GM18499 (cell line): ENCODE measurements around the gene PEX26.
"Not testable (repeated sequence)": the region's sequence is repeated elsewhere in the genome, so short reads cannot be mapped to it uniquely, and the experiment has no call there.

Experiments used
- ATAC-seq: cut with Tn5 transposase; IDR thresholded peaks from one replicate; pipeline ENCODE4 v1.9.1; 2021; ENCODE audit warnings: moderate number of reproducible peaks; ENCODE audit not compliant: insufficient read depth, unreplicated experiment

Gene PEX26

DNA sequence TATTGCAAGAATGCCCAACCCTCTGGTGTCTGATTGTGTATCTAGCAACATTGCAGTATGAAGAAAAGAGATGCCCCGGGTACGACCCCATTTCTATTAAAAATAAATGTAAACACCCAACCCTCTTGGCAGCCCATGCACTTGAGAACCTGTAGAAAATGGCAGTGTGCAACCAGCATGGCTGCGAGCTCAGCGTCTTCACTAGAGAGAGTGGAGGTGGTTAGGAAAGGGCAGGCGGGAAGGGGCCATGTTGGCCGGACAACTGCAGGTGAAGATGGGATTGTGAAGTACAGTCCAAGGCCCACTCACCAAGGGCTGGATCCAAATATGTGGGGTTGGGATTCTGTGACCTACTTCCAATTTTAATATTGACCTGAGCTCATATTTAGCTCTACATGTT lies 15.9 kb downstream of the PEX26 start:
- no peak for ATAC-seq

DNA sequence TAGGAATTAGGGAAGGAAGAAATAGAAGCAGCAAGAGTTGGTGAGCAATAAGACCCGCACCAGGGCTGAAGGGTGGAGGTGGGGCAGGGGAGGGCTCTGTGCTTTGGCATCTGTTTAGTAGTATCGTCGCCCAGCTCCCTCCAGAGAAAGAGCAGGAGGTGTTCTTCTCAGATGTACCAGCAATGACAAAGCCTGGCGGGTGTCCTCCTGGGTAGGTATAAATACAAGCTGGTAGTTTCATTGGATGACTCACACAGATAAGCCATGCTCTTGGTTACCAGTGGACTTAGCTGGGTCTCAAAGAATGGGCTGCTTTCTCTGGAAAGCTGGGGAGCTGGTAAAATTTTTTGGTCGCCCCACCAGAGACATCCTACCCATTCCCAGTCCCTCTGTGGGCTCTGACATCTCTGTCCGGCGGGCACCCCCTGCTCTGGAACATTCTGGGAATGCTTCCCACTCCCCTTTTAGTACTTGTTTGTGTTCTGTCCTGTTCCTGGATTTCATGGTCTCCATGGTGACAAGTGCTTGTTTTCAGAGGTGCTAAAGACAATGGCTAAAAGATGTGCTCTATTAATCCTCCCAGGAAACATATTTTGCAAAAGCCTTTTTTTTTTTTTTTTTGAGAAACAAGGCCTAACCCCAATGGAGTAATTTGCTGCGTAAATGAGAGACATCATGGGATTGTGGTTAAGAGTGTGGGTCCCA lies 17.5 kb downstream of the PEX26 start:
- no peak for ATAC-seq

DNA sequence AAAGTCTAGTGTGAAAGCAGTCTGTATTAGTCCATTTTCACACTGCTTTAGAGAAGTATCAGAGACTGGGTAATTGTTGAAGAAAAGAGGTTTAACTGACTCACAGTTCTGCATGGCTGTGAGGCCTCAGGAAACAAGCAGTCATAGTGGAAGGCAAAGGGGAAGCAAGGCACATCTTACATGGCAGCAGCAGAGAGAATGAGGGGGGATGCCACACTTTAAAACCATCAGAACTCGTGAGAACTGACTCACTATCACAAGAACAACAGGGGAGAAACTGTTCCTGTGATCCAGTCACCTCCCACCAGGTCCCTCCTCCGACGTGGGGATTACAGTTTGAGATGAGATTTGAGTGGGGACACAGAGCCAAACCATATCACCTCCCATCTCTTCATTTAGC lies 19.0 kb downstream of the PEX26 start:
- no peak for ATAC-seq

DNA sequence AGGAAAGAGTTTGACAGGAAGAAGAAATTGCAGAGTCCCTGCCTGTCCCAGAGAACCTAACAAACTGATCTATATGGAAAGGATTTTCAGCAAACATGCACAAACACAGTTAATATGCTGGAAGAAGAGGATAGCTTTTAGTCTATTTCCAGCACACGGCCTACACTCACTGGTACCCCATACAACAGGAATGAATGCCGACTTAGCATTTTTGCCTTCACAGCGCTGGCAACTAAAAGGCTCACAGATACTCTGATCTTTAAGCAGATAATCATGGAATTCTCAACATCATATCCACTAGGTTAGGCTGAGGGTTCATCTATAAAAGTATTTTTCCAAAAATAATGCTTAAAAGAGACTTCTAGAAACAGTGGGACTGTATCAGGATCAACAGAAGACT lies 23.0 kb downstream of the PEX26 start:
- ATAC-seq, result no peak

DNA sequence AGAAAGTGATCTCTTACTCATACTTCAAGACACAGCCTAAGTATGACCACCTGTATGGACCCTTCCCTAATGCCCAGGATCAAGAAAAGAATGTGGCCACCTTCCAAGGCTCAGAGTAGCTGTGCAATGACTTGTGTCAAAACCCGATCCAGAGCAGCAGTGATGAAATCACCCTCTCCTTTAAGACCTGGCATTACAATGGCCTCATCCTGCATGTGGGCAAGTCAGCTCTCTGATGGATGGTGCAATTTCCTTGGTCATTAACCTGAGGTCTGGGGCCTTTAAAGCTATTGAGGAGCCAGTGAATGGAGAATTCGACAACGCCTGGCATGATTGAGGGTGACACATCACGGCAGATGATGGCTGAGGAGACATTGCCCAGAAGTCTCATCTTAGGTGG lies 23.7 kb downstream of the PEX26 start:
- no peak for ATAC-seq

DNA sequence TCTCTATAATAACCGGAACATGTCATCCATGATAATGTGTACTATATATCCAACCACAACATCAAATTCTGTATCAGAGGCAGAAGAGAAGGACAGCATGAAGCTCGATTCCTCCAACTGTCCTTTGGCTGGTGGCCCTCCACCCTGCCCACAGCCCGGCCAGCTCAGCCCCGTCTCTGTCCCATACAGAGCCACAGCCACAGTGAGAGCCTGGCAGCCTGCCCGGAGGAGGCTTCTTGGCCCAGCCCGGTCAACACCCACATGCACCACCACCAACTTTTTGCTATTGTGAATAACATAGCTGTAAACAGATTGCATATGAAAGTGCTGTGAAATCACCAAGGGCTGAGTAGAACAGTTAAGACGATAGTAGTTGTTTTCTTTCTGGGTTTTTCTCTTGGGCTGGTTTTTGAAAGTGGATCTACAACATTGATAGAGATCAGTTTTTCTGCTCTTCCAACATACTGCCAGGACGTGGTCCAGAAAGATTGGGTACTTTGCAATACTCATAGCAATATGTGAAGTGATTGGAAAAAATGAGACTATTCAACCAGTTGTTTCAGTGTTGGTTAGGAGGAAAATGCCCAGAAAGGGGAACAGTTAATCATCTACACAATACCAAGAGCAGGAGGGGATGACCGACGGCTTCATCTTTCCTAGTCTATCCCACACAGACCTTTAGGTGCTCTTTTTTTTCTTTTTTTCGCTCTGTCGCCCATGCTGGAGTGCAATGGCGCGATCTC lies 25.9 kb downstream of the PEX26 start:
- ATAC-seq, result no peak

DNA sequence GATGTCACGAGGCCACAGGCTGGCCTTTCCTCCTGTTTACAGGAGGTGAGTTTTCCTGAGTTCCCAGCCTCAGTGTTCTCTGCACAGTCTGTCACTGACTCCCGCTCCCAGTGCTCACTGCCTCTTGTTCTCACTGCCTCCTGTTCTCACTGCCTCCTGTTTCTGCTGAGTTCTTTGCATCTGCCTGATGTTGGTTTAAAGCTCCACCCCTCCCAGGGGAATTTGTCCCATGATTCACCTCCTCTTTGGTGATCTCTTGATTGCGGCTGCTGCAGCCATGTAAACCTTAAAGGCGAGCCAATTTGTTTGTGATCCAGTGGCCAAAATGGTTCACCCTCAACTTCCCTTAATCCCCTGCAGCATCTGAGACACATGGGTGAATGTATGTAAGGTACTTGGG lies 26.8 kb downstream of the PEX26 start:
- ATAC-seq, result no peak

DNA sequence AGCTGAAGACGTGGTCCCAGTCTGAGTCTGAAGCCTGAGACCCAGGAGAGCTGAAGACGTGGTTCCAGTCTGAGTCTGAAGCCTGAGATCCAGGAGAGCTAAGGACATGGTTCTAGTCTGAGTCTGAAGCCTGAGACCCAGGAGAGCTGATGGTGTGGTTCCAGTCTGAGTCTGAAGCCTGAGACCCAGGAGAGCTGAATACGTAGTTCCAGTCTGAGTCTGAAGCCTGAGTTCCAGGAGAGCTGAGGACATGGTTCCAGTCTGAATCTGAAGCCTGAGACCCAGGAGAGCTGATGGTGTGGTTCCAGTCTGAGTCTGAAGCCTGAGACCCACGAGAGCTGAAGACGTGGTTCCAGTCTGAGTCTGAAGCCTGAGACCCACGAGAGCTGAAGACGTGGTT lies 28.2 kb downstream of the PEX26 start:
- ATAC-seq, result not testable (repeated sequence)

DNA sequence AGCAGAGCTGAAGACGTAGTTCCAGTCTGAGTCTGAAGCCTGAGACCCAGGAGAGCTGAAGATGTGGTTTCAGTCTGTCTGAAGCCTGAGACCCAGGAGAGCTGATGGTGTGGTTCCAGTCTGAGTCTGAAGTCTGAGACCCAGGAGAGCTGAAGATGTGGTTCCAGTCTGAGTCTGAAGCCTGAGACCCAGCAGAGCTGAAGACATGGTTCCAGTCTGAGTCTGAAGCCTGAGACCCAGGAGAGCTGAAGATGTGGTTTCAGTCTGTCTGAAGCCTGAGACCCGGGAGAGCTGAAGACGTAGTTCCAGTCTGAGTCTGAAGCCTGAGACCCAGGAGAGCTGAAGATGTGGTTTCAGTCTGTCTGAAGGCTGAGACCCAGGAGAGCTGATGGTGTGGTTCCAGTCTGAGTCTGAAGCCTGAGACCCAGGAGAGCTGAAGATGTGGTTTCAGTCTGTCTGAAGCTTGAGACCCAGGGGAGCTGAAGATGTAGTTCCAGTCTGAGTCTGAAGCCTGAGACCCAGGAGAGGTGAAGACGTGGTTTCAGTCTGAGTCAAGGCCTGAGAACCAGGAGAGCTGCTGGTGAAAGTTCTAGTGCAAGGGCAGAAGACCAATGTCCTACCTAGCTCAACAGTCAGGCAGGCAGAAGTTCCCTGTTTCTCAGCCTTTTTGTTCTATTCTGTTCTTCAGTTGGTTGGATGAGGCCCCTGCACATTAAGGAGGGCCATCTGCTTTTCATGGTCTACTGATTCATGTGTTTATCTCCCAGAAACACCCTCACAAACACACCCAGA lies 29.0 kb downstream of the PEX26 start:
- ATAC-seq, result not testable (repeated sequence)

DNA sequence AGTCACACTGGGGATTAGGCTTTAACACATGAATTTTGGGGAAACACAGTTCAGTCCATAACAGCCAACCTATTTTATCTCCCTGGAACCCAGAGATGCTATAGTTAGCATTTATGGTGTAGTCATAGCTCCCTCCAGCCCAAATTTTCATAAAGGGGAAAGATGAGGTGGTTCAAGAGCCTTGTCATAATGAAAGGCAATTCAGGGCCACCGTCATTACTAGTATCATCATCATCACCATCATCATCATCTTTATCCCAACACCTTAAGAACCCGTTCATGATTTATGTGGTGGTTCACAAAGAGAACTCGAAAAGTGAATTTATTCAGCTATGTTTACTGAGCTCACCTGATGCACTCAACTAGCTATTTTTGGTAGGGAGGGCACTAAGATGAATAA lies 30.4 kb downstream of the PEX26 start:
- ATAC-seq, result no peak

DNA sequence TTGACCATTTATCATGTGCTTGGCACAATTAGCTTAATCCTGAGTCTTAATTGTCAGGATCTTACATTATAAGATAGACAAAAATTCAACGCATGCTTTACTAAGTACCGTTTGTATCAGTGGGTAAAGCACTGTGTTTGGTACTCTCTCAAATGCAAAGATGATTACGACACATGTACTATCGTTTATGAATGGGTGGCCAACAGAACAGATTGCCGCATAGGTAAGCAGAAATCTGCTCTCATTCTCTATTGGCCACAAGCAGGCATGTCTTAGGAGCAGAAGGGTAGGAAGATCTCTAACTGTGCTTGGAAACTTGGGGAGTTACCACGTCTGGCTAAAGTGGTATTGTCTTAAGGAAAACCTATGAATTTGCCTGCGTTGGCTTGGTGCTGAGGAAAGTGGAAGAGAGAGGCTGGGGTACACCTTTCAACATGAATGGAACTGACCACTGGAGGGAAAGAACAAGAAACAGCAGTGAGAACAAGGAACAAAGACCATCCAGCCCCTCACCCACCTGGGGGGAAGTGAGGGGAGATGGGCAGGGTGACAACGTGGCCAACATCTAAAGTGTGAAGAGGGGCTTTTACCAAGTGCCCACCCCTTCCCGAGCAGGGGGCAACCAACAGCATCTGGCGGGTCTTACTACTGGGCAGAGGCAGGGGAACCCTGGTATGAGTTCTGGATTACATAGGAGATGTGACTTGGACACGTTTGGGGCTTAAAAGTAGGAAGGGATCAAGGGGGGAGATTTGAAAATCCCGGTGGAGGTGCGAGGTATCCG lies 31.8 kb downstream of the PEX26 start:
- no peak for ATAC-seq

DNA sequence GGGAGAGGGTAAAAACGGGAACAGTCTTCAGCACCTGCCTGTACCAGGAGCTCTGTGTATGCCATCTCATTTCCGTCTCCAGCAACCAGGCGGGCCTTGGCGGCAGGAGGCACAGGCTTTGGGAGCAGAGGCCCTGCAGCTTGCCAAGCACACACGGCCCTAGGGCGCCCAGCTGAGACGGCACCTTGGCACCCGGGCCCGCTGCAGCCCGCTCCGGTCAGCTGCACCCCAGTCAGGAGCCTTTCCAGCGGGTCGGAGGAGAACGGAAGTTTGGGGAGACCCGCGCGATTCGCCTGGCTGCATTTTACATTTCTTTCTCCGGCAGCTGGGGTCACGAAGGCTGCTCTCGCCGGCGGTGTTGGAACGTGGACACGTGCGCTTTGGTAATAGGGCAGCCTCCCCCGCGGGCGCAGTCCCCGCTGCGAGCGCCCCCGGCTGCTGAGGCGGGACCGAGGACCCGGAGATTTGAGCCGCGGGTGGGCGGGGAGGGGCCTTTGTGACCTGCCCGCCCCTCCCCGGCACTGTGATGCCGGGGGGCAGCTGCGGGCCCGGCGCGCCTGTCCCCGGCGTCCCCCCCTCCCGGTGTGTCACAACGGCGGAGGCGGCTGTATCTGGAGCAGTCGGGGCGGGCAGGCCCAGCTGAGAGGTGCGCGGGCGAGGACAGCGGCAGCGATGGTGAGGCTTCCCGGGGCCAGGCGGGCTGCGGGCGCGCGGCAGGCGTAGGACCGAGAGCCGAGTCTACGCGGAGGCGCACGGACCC lies 32.6 kb downstream of the PEX26 start, which contains the start of gene TUBA8:
Gene TUBA8, plus strand, starts transcription at position 616 of the 760 bp plus-strand sequence. Its CDS starts 57 bp downstream, at position 673.
- no peak for ATAC-seq

DNA sequence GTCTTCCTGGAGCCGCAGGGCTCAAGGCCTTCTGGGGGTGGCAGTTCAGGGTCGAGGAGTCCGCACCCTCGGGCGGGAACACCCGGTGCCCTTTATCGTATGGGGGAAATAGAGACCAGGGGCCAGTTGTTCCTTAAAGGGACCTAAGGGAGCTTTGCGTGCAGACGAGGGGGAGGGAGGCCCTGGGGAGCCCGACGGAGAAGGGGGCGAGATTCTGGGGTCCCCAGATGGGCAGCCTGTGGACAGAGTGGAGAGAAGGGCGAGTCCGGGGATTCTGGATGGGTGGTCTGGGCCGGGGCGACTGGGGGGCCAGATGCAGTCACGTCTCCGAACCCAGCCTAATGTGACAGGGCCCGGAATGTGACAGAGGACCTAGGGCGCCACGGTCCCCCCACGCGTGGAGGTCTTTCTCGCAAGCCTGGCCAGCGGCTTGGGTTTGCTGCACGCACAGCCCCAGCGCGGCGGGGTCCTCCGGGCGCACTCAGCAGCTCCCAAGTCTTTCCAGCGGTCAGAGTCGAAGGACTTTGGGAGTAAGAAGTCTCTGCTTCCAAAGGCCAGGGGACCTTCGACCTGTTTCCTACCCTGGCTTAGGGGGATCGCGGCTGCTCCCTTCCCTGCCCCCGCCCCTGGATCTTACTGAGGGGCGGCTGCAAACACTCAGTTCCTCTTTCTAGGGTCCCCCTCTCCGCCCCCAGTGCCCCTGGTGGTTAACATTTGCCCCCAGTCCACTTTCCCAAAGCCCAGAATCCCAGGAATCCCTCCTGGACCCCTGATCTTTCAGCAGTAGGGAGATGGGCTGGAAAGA lies 33.4 kb downstream of the PEX26 start:
- no peak for ATAC-seq

DNA sequence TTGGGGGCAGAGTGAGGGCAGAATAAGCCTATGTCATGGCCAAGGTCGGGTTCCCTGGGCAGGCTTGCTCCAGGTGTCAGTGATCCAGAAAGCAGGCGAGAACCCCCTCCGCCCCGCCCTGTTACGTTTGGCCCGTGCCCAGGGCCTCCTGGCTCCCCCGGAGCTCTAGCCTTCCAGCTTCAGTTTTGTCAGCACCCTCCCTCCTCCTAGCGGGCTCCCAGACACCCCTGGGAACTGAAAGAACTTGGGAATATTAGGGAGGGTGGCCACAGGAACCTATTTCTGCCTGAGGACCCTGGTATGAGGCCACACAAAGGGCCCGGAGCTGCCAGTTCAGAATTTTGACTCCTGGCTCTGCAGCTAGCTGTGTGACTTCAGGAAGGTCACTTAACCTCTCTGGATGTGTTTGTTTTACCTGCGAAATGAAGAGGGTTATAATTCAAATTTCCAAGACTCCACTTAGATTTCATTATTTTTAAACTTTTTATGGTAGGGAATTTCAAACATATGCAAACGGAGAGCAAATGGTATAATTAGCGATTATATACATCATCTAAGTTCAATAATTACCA lies 34.1 kb downstream of the PEX26 start:
- ATAC-seq, result no peak

DNA sequence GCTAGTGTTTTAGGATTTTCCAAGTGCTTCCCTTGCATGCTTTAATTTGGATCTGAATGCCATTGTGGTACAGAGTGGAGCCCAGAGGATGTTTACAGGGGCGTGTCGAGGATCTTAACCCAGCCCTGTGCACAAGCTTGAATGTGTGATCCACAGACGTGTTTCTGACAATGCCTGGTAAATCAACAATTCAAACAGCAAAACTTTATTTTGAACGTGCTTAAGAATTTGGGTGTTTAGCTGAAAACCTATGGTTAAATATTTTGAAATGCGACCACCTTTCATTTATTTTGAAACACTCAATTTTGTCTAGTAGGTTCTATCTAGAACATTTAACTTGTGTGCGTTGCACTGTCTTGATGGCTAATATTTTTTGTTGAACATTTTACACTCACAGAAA lies 34.6 kb downstream of the PEX26 start:
- no peak for ATAC-seq

DNA sequence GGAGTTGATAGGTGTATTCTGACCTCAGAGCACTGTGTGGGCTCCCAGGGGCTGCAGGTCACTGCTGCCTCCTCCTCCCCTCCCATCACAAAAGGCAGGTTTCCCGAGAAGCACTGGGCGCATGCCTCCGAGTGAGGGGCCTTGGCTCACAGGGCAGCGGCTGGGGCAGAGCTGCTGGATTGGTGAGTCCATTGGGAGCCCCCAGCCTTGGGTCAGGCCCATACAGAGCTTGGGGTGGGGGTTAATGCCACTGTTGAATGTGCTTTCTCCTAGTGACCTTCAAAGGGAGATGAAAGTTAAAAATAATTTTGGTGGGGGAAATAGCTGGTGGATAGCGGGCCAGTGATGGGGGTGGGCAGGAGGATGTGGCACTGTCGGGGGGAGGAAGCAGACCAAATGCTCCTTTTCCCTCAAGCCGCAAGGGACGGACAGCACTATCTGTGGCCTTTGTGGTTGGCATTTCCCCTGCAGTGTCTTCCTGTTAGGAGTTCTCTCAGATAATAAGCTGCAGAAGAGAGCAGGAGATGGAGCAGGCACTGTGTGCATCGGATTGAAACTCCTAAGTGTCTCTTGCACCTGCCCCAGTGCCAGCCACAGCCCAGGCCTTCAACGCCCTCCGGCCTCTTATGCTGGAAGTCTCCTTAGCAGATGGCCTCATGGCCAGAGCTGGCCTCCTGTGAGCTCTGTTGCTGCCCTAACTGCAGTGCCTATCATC lies 36.0 kb downstream of the PEX26 start:
- ATAC-seq, result no peak

DNA sequence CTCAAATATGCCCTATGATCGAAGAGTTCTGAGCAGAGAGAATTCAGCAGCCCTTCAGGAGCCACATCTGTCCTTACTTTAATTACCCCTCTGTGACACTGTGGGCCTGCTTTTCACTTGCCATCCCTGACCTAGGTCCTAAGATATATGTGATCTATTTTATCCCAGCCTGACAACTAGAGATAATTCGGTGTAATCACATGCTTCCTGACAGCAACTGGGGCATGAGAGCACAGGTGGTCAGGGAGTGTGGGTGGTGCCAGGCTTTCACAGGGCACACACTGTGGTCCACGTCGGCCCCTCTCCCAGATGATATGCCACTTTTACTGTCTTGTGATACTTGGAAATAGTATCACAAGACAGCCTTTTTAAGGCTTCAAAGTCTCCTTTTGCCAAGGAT lies 36.7 kb downstream of the PEX26 start:
- no peak for ATAC-seq
